ENCODE measurements around the gene CYP2D6. TPM values are rescaled to one million over a fixed set of nuclear protein-coding genes. Genes with fewer than 3 reads are reported as not detected.
"Not testable (repeated sequence)": the region's sequence is repeated elsewhere in the genome, so short reads cannot be mapped to it uniquely, and the experiment has no call there.

CYP2D6 gene
- 10 to 100 TPM in 1 of 4 donors, 1 to 10 TPM in 3; 1.8 to 14.8 (median 4.6) TPM for polyA plus RNA-seq (ENCODE audit: insufficient read length in 4 of 4)

DNA sequence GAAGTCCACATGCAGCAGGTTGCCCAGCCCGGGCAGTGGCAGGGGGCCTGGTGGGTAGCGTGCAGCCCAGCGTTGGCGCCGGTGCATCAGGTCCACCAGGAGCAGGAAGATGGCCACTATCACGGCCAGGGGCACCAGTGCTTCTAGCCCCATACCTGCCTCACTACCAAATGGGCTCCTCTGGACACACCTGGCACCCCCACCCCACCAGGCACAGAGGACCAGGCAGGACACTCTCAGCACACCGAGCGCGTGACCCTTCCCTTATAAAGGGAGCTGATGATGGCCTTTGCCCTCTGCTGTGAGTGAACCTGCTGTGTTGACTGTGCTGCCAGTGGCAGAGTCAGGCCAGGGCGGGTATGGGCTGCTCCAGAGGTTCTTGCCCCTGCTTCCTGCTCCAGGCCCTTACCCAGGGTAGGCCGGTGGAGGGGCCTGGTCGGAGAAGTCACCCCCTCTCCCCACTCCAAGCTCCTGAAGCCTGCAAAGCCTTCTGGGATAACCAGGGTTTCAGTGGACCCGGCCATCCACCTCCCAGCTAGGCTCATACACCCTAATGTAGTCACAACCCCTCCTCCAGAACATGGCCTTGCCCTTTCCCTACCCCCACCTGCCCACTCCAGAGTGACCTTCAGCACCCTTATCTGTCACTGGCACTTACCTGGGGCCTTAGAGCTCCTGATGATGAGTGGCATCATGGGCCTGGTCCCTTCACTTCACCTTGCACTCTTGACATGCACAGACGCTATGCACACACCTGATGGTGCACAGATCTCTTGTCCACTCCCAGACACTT lies at the start of gene CYP2D6:
TSS of gene CYP2D6 (minus strand) at position 172 of the 793 bp plus-strand sequence. CDS start at position 153, 19 bp downstream.
- DNase-seq (ENCODE audit: low read depth in 4 of 4, low spot score in 2 of 4), result not testable (repeated sequence)

DNA sequence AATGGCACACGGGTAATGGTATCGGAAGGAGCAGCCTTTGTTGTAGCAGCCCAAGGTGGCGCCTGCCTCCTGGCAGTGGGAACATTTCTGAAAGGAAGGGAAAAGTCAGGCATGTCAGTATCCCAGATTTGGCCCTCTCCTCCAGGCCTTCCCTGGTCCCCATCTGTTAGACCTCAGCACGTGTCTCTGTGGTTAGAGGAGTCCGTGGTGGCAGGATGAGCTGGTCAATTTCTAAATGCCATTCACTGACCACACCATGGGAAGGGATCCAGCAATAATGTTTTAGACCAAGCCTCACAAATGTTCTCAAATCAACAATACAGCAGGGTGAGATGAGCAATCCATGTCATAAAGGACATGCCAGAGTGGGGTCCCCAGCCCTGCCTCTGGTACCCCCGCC lies 49.0 kb upstream of the CYP2D6 start:
- no peak for DNase-seq (ENCODE audit: low read depth in 4 of 4, low spot score in 2 of 4)

GRCh38 chr22:42178910-42179519 lies 48.4 kb upstream of the CYP2D6 start:
- no peak for DNase-seq (ENCODE audit: low read depth in 4 of 4, low spot score in 2 of 4)

- no peak for DNase-seq (ENCODE audit: low read depth in 4 of 4, low spot score in 2 of 4)
Observed at GRCh38 chr22:42177891-42178336, 47.3 kb upstream of the CYP2D6 start.

DNA sequence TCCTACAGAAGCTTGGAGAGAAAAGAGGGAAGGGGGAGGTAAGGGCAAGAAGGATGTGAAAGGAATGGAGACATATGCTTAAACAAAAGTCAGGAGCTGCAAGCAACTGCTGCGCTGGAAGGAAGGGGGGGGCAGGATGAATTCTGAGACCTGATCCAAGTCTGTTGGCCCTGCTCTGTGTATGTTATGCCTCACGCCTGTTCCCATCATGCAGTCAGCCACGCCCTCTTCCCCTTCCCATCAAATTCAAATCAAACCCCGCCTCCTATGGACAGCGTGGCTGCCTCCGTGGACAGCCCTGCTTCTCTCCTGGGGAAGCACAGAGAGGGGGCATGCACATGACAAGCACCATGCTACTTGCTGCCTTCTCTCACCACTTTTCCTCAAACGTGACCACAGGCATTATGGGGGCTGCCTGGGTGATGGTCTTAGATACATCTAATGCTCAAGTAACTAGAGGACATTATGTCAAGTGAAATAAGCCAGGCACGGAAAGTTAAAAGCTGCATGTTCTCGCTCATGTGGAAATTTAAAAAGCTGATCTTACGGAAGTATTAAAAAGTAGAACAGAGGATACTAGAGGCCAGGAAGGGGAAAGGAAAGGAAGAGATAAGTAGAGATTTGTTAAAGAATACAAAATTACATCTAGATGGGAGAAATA lies 45.8 kb upstream of the CYP2D6 start:
- DNase-seq (ENCODE audit: low read depth in 4 of 4, low spot score in 2 of 4), result no peak

GRCh38 chr22:42174062-42174461 lies 43.5 kb upstream of the CYP2D6 start:
- DNase-seq (ENCODE audit: low read depth in 4 of 4, low spot score in 2 of 4), result no peak

DNA sequence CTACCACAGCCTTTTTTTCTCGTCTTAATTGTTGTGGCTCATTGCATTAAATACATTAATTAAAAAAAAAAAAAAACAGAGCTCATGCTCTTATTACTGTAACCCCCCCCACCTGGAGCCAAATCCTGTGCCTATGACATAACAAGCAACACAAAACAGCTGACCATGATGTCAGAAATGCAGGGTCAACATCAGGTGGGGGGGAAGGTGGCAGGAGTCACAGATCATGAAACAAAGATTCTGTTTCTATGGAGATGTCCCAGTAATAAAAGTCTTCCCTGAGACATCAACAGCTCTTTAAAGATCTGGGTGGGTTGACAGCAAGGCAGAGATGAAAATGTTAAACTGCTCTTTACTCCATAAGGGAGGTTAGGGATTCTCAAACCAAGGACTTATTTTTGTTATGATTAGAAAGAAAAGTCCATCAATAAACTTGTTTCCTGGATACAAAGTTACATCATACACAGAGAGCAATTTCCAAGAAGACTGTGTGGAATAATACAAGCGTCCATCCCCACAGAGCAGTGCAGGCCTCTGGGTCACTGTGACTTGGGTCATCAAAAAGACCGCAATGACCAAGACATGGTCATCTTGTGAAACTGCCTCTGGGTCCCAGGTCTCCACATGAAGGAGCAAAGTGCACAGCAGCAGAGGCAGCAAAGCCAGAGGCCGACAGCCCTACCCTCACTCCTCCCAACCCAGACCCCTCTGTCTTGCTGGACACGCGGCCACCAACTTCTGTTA lies 42.7 kb upstream of the CYP2D6 start:
- no peak for DNase-seq (ENCODE audit: low read depth in 4 of 4, low spot score in 2 of 4)

GRCh38 chr22:42172773-42173172 lies 42.2 kb upstream of the CYP2D6 start:
- no peak for DNase-seq (ENCODE audit: low read depth in 4 of 4, low spot score in 2 of 4)

GRCh38 chr22:42171946-42172719 lies 41.5 kb upstream of the CYP2D6 start:
- no peak for DNase-seq (ENCODE audit: low read depth in 4 of 4, low spot score in 2 of 4)

DNA sequence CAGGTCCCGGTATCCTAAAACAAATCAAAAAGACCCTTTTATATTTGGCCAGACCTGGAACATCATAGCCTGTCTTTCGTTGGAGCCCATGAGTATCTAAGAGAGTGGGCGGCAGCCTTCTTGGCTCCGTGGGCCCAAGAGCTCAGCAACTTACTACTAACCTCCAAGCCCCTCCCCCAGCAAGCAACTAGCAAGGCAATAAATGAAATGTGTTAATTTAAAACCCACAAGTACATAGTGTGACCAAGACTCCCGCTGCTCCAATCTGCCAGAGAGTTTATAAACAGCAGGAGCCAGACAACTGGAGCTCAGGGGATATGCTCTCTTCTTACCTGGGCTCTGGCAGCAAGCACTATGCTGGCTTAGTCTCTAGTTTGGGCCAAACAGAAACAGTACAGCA lies 40.8 kb upstream of the CYP2D6 start:
- no peak for DNase-seq (ENCODE audit: low read depth in 4 of 4, low spot score in 2 of 4)

DNA sequence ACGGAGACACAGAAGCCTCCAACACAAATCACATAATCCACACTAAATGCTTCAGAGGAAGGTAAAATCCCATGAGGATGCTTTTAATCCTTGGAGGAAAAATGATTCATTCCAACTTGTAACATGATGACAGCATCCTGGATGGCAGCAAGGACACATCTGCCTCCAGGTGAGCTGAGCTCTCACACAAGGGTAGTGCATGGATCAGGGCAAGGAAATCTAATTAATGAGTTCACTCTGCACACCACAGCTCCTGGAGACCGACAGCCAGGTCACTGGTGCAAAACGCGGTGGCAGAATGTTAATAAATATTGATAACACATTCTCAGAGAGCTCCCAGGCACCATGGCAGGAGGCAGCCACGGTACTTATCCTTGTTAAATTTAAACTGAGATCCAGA lies 40.3 kb upstream of the CYP2D6 start:
- DNase-seq (ENCODE audit: low read depth in 4 of 4, low spot score in 2 of 4), result no peak

- peak; percentile 39 to 68 (median 60) for DNase-seq (ENCODE audit: low read depth in 4 of 4, low spot score in 2 of 4)
Observed at GRCh38 chr22:42169055-42169469, 38.5 kb upstream of the CYP2D6 start.

DNA sequence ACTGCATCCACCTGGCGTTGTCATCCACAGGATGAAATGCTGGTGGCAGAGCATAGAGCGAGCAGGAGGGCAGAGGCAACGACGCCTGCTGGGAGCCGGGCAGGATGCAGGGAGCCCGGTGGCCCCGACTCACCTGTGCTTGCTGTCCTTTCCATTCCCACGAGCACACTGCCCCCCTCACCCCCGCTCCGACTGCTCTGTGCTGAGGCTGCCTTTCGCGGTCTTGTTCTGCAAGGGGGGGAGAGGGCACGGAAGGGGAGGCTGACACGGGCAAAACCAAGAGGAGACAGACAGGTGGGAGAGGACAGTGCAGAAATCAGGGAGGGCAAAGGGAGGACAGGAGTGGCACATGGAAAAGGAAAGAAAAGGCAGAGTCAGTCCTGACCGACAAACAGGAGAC lies 37.9 kb upstream of the CYP2D6 start:
- no peak for DNase-seq (ENCODE audit: low read depth in 4 of 4, low spot score in 2 of 4)

GRCh38 chr22:42167066-42167465 lies 36.5 kb upstream of the CYP2D6 start:
- DNase-seq (ENCODE audit: low read depth in 4 of 4, low spot score in 2 of 4), result no peak

DNA sequence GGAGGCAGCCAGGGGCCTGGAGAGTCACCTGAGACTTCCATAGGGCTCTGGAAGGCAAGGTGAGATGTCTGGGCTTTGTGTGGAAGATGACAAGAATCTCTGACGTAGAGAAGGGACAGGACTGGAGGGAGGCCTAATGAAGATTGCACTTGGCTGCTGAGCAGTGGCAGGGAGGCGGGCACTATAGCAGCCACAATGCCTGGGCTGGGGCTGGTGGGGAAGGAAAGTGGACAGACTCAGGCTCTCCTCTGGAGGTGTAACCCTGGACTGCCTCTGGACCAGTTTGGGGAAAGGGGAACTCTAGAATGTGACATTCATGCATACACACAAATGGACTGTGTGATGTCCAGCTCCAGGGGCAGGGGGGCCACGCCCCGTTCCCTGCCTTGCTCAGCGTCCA lies 34.3 kb upstream of the CYP2D6 start:
- DNase-seq (ENCODE audit: low read depth in 4 of 4, low spot score in 2 of 4), result no peak

DNA sequence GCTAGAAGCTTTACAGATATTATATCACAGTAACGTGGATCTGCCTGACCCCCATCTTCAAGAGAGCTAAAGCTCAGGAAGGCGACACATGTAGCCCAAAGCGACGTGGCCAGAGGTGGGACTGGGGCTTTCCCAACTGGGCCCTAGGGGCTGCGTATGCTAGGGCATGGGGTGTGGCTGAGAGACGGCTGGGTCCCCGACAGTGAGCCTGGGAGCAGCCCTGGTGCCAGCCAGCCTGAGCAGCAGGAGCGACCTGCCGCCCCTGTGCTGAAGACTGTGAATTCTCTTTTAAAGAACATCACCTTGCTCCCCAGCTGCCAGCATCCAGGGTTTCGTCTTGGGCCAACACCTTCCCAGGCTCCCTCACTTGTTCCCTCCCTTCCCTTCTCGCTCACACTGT lies 32.9 kb upstream of the CYP2D6 start:
- DNase-seq (ENCODE audit: low read depth in 4 of 4, low spot score in 2 of 4), result no peak

- no peak for DNase-seq (ENCODE audit: low read depth in 4 of 4, low spot score in 2 of 4)
Observed at GRCh38 chr22:42162728-42163489, 32.3 kb upstream of the CYP2D6 start.

DNA sequence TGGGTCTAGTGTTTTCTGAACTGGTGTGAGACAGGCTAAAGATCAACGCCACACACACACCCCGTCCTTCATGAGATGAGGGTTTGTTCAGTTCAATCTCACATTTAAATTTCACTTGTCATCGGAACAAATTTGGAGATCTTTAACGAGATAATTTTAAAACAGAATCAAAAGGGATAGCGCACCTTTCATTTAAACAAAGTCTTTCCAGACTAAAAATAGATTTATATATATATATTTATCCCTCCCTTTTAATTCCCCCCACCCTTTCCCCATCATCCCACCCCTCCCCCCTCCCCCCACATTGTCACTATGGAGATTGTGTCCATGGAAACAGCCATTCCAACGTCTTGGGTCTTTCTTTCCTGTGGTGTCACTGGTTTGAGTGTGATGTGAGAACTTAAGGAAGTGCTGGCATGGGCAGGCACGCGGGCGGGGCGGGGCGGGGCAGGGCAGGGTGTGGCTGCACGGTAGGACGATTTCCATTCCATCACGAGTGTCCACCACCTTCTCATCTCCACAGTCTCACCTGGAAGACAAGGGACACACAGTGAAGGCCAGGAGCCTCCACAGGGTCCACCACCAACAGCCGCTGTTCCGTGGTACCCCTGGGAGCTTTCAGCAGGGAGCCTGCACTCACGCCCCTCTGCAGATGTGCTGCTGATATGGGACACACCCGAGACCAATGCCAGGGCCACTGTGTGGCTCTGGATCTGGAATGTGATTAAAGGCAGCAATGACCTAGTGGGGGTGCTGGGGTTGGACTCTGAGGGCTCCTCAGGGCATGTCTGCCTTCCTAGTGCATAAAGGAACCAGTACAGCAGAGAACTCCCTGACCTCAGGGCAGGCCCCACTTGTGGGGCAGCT lies 30.5 kb upstream of the CYP2D6 start:
- DNase-seq (ENCODE audit: low read depth in 4 of 4, low spot score in 2 of 4), result no peak
